Choroid plexus epithelial cell (primary cell): ENCODE measurements around the gene CPNE5.

ENCODE experiments used
- DNase-seq: peaks from one replicate; pipeline ENCODE4 v3.0.0-alpha.2; 2010; ENCODE audit warnings: low read depth
- H3K4me3 ChIP-seq: 2 replicates; pipeline ENCODE4 v1.5.1; 2011; ENCODE audit warnings: low read depth, mild to moderate bottlenecking, control low read depth, low read length, moderate library complexity
- CTCF ChIP-seq: conservative IDR thresholded peaks from 2 replicates; pipeline ENCODE4 v1.5.1; 2011; ENCODE audit warnings: low read depth, mild to moderate bottlenecking, control low read depth, inconsistent platforms, low read length, moderate library complexity

The CPNE5 gene

GRCh38 chr6:36807143-36807542, 32.1 kb downstream of the CPNE5 start:
- TF ChIP-seq CTCF = no peak

DNA sequence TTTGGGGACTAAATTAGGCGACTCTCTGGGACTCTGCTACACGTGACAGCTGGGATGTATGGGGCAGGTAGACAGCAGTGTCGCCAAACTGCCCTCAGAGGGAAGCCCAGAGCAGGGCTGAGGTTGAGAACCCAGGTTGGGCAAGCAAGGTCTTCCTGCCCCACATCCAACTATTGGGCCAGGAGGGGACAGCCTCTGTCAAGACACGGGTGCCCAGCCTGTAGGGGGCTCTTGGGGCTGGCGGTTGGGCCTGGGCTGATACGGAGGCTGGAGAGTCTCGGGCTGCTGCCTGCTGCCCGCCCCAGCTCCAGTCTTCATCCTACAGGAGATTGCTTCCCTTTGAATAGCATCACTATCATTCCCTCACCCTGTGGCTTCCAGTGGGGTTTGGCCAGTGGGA, 33.3 kb downstream of the CPNE5 start:
- no peak overlapping the region for H3K4me3 ChIP-seq
- TF ChIP-seq CTCF = no peak
- no peak for DNase-seq

More at GRCh38 chr6:36807143-36807542, 32.1 kb downstream of the CPNE5 start:
- no peak overlapping the region for H3K4me3 ChIP-seq
- no peak for DNase-seq

- TF ChIP-seq CTCF = no peak
These were observed 34.0 kb downstream of the CPNE5 start for GRCh38 chr6:36805096-36805797.

GRCh38 chr6:36804563-36804962, 34.7 kb downstream of the CPNE5 start:
- no peak overlapping the region for H3K4me3 ChIP-seq
- DNase-seq = no peak
- TF ChIP-seq CTCF = no peak

More at GRCh38 chr6:36805096-36805797, 34.0 kb downstream of the CPNE5 start:
- no peak for DNase-seq
- no peak overlapping the region for H3K4me3 ChIP-seq

DNA sequence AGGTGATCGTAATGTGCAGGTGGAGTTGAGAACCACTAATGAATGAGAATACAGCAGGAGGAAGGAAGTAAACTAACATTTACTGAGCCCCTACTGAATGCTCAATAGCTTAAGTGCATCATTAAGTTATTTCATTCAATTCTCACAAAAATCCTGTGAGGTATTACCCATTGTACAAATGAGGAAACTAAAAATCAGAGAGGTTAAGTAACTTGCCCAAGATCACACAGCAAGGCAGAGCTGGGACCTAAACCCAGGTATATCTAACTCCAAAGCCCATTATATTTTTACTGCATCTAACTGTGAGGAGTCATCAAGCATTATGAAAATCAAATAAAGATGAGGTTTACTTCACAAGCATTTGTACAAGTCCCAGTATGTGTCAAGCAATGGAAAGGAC, 35.3 kb downstream of the CPNE5 start:
- no peak for DNase-seq
- TF ChIP-seq CTCF = no peak
- no peak overlapping the region for H3K4me3 ChIP-seq

- no peak for DNase-seq
- no peak for TF ChIP-seq CTCF
- no peak overlapping the region for H3K4me3 ChIP-seq
These were observed 35.8 kb downstream of the CPNE5 start for GRCh38 chr6:36803482-36803881.
